SK-N-MC (cell line): Measurements from ENCODE around the gene HOXB7.

Source experiments
- EZH2 ChIP-seq: fragments of 200-600 bp; sonication (generic); IDR thresholded peaks from one replicate; pipeline ENCODE4 v1.6.1; 2017; ENCODE audit warnings: antibody characterized with exemption
- FOXP2 ChIP-seq: optimal IDR thresholded peaks from 2 replicates; pipeline ENCODE3; 2011; ENCODE audit warnings: mild to moderate bottlenecking, moderate library complexity; ENCODE audit not compliant: insufficient read depth; ENCODE audit errors: extremely low read length, control extremely low read depth
- POLR2AphosphoS5 ChIP-seq: IDR thresholded peaks from 2 replicates; pipeline ENCODE4 v1.6.1; 2012; ENCODE audit warnings: mild to moderate bottlenecking, low read depth, low read length, borderline replicate concordance

DNA sequence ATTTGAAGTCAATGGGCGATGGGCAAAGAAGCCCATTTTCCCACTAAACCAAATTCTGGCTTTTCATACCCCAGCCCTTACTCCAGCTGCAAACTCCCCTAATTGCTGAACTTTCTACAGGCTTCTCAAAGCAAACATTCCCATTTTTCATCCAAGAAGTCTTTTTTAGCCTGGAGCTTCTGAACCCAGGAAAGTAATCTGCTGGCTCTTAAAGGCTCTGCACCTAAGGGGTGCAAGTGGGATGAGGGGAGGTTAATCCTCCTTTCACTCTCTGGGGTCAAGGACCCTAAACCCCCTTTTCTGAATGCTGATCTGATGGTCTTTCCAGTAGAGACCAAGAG is 2.4 kb downstream of the HOXB7 start:
- TF ChIP-seq POLR2AphosphoS5, result no peak
- no peak for TF ChIP-seq EZH2
- no peak for TF ChIP-seq FOXP2
